Muscle layer of duodenum (tissue), 2 donors: ENCODE data around the gene PCBP3.

Experiments used
- H3K27ac ChIP-seq: one replicate; pipeline ENCODE4 v1.7.0; 2013; ENCODE audit warnings: mild to moderate bottlenecking, low read length
- H3K27me3 ChIP-seq: one replicate; pipeline ENCODE4 v1.7.0; 2013; ENCODE audit warnings: low read depth, mild to moderate bottlenecking, control low read depth, low read length
- H3K36me3 ChIP-seq, 2 donors: one replicate each; pipeline ENCODE4 v1.7.0; 2013; ENCODE audit warnings: low read length in 2 of 2, control low read depth in 1 of 2, mild to moderate bottlenecking in 1 of 2; ENCODE audit not compliant: insufficient read depth in 2 of 2, control insufficient read depth in 1 of 2
- H3K4me1 ChIP-seq, 2 donors: one replicate each; pipeline ENCODE4 v1.7.0; 2013; ENCODE audit warnings: low read length in 2 of 2, mild to moderate bottlenecking in 2 of 2, control low read depth in 1 of 2, moderate library complexity in 1 of 2; ENCODE audit not compliant: insufficient read depth in 2 of 2, control insufficient read depth in 1 of 2
- H3K4me3 ChIP-seq, 2 donors: one replicate each; pipeline ENCODE4 v1.7.0; 2013; ENCODE audit warnings: low read length in 2 of 2, low read depth in 1 of 2, mild to moderate bottlenecking in 1 of 2
- H3K9me3 ChIP-seq, 2 donors: one replicate each; pipeline ENCODE4 v1.7.0; 2013; ENCODE audit warnings: low read length in 2 of 2, control low read depth in 1 of 2, mild to moderate bottlenecking in 1 of 2; ENCODE audit not compliant: control insufficient read depth in 1 of 2
- donor health status: healthy.

Gene PCBP3

DNA sequence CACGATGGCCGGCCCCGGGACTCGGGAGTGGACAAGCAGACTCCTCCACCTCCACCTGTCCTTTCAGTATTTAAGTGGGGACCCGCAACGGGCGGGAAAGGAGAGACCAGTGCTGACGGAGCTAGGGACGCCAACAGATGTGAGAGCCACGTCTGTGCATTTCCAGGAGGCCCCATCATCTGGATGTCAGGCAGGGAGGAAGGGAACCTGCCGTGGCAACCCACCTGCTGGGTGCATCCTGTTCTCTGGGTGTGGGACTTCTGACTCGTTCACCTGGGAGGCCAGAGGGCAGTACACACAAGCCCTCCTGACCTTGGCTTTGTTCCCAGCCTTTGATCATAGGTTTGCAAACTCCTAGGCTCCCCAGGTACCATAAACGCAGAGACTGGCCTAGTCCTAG is 5.6 kb upstream of the PCBP3 start:
- Histone ChIP-seq H3K27me3 (peaks cover 3% of the 10 kb centered on the region), H3K36me3 (no peaks in the 10 kb centered on the region), H3K4me3 (no peak overlapping the region), H3K9me3 (no peaks in the 10 kb centered on the region), H3K4me1 (peaks cover 3% of the 10 kb centered on the region in 2 donors), H3K27ac (no peak overlapping the region)

DNA sequence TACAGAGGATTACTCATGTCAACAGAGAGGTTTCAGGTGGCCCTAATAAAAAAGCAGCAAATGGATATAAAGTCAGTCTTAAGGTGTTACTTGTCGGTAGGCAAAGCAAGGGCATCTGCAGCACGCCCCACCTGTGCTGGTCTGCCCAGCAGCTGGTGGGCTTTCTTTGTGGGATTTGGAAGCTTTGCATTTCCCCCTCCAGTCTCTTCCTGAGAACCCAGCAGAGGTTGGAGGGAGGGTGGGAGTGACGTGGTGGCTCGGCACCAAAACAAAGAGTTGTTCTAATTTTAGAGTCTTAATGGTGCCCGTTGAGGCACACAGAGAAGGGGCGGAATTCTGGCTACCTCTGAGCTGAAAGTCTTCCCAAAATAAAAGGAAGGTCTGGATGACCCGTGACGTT is 4.8 kb upstream of the PCBP3 start:
- peaks cover 3% of the 10 kb centered on the region in 2 donors for H3K4me1 ChIP-seq
- no peak overlapping the region for H3K4me3 ChIP-seq
- peaks cover 3% of the 10 kb centered on the region for H3K27me3 ChIP-seq
- no peaks in the 10 kb centered on the region for H3K9me3 ChIP-seq
- H3K27ac ChIP-seq: no peak overlapping the region
- H3K36me3 ChIP-seq: no peaks in the 10 kb centered on the region

GRCh38 chr21:45639206-45640000 is 4.1 kb upstream of the PCBP3 start:
- Histone ChIP-seq H3K36me3 (no peaks in the 10 kb centered on the region), H3K27ac (no peak overlapping the region), H3K27me3 (peaks cover 3% of the 10 kb centered on the region), H3K4me1 (peaks cover 3 to 8% of the 10 kb centered on the region in 2 donors), H3K9me3 (no peaks in the 10 kb centered on the region), H3K4me3 (no peak overlapping the region)

GRCh38 chr21:45640001-45640887 is 3.3 kb upstream of the PCBP3 start:
- Histone ChIP-seq H3K36me3 (no peaks in the 10 kb centered on the region), H3K9me3 (no peaks in the 10 kb centered on the region), H3K27me3 (no peaks in the 10 kb centered on the region), H3K4me1 (peaks cover 3 to 11% of the 10 kb centered on the region in 2 donors), H3K27ac (no peak overlapping the region), H3K4me3 (no peak overlapping the region)

DNA sequence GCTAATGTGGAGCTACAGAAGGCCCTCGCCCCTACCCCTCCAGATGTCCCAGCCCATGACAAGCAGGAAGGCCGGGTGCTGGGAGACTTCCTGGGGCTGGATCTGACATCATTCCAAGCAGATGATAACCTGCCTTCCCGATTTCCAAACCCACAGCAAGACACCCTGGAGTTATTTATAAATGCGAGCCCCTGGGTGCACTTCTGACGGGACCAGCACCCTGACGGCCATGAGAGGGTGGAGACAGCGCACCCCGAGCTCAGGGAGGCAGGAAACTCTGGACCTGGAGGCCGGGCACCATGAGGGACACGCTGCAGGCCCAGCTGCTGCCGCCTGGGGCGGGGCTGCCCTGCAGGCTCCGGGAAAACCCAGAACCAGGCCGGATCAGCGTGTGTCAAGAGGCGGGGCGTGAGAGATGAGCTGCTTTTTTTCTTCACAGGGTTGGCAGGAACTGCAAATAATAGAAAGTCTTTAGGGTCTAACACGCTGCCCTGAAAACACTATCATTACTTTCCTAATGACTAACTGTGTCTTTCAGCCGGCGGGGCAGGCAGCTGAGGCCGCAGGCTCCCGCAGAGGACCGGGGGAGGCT is 2.5 kb upstream of the PCBP3 start:
- Histone ChIP-seq H3K4me3 (no peak overlapping the region), H3K4me1 (peaks cover 3 to 11% of the 10 kb centered on the region in 2 donors), H3K27ac (no peak overlapping the region), H3K27me3 (no peaks in the 10 kb centered on the region), H3K36me3 (no peaks in the 10 kb centered on the region), H3K9me3 (no peaks in the 10 kb centered on the region)

- H3K4me1 ChIP-seq: peaks cover 3 to 11% of the 10 kb centered on the region in 2 donors
- H3K36me3 ChIP-seq: no peaks in the 10 kb centered on the region
- H3K9me3 ChIP-seq: no peaks in the 10 kb centered on the region
- H3K27me3 ChIP-seq: no peaks in the 10 kb centered on the region
- no peak overlapping the region for H3K27ac ChIP-seq
- H3K4me3 ChIP-seq: no peak overlapping the region
Measured at GRCh38 chr21:45641480-45642035, 2.0 kb upstream of the PCBP3 start.

- Histone ChIP-seq H3K27me3 (no peaks in the 10 kb centered on the region), H3K4me1 (peaks cover 3 to 11% of the 10 kb centered on the region in 2 donors), H3K4me3 (no peak overlapping the region), H3K27ac (no peak overlapping the region), H3K36me3 (no peaks in the 10 kb centered on the region), H3K9me3 (no peaks in the 10 kb centered on the region)
Measured at GRCh38 chr21:45642122-45642813, 1.3 kb upstream of the PCBP3 start.

DNA sequence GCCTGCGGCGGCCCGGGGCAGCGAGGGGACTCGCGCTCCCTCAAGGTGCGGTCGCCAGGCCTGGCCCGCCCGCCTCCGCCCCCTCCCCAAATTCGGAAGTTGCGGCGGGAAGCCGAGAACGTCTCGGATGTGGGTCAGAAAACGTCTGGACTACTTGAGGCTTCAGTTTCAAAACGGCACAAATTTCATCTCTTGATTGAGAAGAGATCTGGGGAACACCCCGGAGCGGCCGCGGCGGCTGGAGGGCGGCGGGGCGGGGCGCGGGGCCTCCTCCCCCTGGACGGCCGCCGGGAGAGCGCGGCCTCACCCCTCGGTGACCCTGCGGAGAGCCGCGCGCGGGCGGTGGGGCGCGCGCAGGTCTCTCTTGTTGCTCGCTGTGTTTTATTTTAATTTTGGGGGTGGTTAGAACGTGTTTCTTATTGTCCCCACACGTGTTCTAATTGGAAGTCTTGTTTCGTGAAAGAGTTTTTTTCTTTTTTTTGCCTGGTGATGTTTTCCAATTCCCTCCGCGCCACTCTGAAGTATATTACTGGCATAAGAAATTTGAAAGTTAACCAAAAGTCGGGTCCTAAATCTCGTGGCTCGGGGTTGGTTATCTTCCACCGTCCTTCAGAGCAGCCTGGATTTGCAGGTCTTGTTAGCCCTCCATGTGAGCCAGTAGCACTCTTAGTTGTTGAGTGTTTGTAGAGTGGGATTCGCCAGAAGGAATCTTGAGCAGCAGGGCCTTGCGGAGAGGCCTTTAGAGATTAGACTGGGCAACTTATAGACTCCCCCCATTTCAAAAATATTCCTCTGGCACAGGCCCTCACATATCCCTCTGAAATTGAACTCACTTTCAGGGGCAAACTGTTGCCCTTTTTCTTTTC is 749 bp downstream of the PCBP3 start:
- H3K9me3 ChIP-seq: no peaks in the 10 kb centered on the region
- H3K4me3 ChIP-seq: peak overlapping the region; percentile 31 to 32

DNA sequence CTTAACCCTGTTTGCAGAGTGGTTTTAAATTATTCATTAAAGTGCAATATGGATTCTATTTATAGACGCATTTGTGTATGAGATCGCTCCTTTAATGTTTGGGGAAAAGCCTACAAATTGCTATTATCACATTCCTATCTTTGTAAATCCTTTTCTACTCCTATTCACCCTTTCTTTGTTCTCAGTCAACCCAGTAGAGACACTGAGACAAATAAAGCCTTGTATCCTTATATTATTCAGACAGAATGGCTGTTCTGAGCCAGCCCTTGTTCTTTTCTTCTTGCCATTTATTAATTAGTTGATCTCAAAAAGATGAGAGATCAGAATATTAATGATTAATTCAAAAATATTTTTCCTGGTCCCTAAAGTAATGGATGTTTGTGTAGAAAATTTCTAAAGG is 8.4 kb downstream of the PCBP3 start:
- no peaks in the 10 kb centered on the region for H3K4me1 ChIP-seq
- H3K9me3 ChIP-seq: no peaks in the 10 kb centered on the region
- H3K36me3 ChIP-seq: no peaks in the 10 kb centered on the region
- H3K27ac ChIP-seq: no peak overlapping the region
- no peak overlapping the region for H3K4me3 ChIP-seq
- no peaks in the 10 kb centered on the region for H3K27me3 ChIP-seq

More for the DNA sequence above, 749 bp downstream of the PCBP3 start:
- H3K27me3 ChIP-seq: no peaks in the 10 kb centered on the region
- H3K36me3 ChIP-seq: no peaks in the 10 kb centered on the region
- peaks cover 3 to 11% of the 10 kb centered on the region in 2 donors for H3K4me1 ChIP-seq
- no peak overlapping the region for H3K27ac ChIP-seq

DNA sequence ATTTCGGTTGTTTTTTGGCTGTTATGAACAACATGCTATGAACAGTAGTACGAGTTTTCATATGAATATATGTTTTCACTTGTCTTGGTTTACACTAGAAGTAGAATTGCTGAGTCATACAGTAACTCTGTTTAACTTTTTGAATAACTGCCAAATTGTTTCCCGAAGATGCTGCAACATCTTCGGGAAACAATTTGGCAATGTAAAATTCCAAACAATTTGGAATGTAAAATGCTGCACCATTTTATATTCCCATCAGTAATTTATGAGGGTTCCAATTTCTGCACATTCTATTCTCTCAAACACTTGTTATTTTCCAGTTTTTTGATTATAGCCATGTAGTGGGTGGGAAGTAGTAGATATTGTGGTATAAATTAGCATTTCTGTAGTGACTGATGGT is 11.6 kb downstream of the PCBP3 start:
- H3K4me3 ChIP-seq: no peak overlapping the region
- H3K36me3 ChIP-seq: no peaks in the 10 kb centered on the region
- no peaks in the 10 kb centered on the region for H3K9me3 ChIP-seq
- no peaks in the 10 kb centered on the region for H3K4me1 ChIP-seq
- H3K27ac ChIP-seq: no peak overlapping the region
- no peaks in the 10 kb centered on the region for H3K27me3 ChIP-seq
